ENCODE results near the gene PINLYP.
A peak's percentile ranks its signal among the peaks of the same experiment; 100 is the strongest.

PINLYP gene
- 0 to 1.7 (median 0.74) reads per million in 9 experiments for total RNA-seq

DNA sequence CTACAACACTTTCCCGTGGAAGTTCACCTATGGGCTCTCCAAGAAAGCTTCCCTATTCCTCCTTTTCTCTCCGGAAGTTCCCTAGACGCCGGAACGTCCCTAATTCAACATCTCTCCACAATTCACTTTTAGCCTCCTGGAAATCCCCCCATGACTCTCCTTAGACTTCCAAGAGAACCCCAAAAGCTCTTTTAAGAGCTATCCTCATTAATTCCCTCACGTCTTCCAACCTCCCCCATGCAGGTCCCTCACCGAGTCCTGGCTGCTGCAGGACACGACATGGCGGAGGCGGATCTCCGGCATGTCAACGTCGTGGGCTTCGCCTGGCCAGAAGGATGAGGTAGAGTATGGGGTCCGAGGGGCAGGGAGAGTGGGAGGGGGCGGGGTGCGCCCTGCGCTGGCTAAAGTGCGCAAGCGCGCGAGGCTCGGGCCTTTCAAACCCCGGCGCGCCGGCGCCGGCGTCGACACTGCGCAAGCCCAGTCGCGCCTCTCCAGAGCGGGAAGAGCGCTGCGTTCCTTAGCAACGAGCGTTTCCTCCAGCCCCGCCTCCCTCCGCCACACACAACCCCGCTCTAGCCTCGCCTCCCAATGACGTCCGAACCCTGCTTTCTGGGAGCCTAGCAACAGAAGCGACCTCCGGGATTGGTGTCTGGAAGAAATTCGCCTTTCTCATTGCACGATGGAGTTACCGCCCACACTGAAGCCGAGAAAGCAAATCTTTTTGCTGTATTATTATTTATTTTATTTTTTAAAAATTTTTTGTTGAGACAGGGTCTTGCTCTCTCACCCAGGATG, at the start of gene PINLYP, which contains the start of gene XRCC1:
TSS of gene PINLYP (plus strand) at position 646 of the 795 bp plus-strand sequence. CDS start 1,391 bp downstream, outside the sequence.
TSS of gene XRCC1 (minus strand) at position 372 of the 795 bp plus-strand sequence. CDS start at position 303, 69 bp downstream.
- H3K9me3 Mint-ChIP-seq, result no peaks in the 10 kb centered on the region
- peak; percentile 92 to 95 (median 94) for DNase-seq
- H3K27ac Mint-ChIP-seq, result peak within 1 kb of the TSS; percentile 99 to 100
- H3K4me3 Mint-ChIP-seq, result peak within 1 kb of the TSS; percentile 98
- peaks cover 34 to 37% of the 10 kb centered on the region in 2 donors for H3K4me1 Mint-ChIP-seq (ENCODE audit: low read depth in 2 of 2)
- ATAC-seq (replicated peaks), result peak; percentile 99
- peaks cover 18% of the 10 kb centered on the region for H3K36me3 Mint-ChIP-seq (ENCODE audit: insufficient read depth)
- H3K27me3 Mint-ChIP-seq, result no peaks in the 10 kb centered on the region

DNA sequence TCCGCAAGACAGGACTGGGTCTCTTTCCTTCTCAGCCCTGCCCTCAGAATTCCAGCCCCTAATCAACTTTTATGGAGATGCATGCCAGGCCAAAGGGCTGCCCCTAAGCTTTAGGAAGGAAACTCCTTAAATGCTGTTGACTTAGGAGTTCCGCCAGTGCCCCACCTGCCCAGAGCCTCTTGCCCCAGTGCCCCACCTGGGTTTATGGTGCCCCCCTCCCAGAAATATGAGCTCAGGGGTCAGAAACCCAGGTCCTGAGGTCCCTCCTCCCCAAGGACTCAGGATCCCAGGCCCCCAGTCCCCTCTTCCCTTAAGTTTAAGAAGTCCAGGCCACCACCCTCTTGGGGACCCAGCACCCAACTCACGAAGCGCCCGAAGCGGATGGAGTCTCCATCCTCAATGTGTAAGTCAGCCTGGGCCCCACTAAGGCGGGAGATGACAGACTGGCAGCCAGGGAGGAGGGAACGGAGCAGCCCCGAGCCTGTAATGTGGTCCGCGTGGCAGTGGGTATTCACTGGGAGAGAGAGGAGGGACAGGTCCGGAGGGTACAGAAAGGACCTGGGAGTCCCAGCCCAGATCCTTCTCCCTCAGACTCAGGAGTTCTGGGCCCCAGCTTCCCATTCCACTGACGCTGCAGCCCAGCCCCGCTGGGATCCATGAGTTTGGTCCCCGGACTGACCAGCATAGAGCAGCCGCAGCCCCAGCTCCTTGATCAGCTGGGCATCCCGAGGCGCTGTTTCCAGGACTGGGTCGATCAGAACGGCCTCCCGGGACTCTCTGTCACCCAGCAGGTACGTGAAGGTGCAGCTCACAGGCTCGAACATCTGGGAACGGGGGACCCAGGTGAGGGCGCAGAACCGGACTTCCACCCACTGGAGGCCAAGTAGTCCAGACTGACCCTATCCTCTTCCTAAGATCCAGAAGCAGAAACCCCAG, 49.5 kb upstream of the PINLYP start:
- H3K27me3 Mint-ChIP-seq, result no peaks in the 10 kb centered on the region
- ATAC-seq (replicated peaks), result peak; percentile 21
- H3K4me3 Mint-ChIP-seq, result peak overlapping the region; percentile 79 to 93
- peak overlapping the region; percentile 71 to 74 for H3K27ac Mint-ChIP-seq
- peaks cover 6% of the 10 kb centered on the region for H3K36me3 Mint-ChIP-seq (ENCODE audit: insufficient read depth)
- no peaks in the 10 kb centered on the region for H3K9me3 Mint-ChIP-seq
- H3K4me1 Mint-ChIP-seq (ENCODE audit: low read depth in 2 of 2), result peaks cover 23 to 31% of the 10 kb centered on the region in 2 donors
- no peak for DNase-seq

- H3K4me1 Mint-ChIP-seq (ENCODE audit: low read depth in 2 of 2), result peaks cover 23 to 31% of the 10 kb centered on the region in 2 donors
- H3K27ac Mint-ChIP-seq, result peak within 1 kb of the TSS; percentile 71 to 74
- no peaks in the 10 kb centered on the region for H3K9me3 Mint-ChIP-seq
- H3K36me3 Mint-ChIP-seq (ENCODE audit: insufficient read depth), result peaks cover 4% of the 10 kb centered on the region
- H3K4me3 Mint-ChIP-seq, result peak within 1 kb of the TSS; percentile 79 to 93
- H3K27me3 Mint-ChIP-seq, result no peaks in the 10 kb centered on the region
- ATAC-seq (replicated peaks) (peak; percentile 84), DNase-seq (peak; percentile 55 to 61 (median 58))
Observed at GRCh38 chr19:43526884-43527859, 48.4 kb upstream of the PINLYP start, which contains the start of gene ETHE1. ETHE1 (minus strand) TSS chr19:43527201; CDS start chr19:43527177, 24 bp downstream.

GRCh38 chr19:43527860-43528622, 47.6 kb upstream of the PINLYP start:
- ATAC-seq (replicated peaks), result no peak
- peaks cover 7% of the 10 kb centered on the region for H3K36me3 Mint-ChIP-seq (ENCODE audit: insufficient read depth)
- H3K27me3 Mint-ChIP-seq, result no peaks in the 10 kb centered on the region
- H3K4me3 Mint-ChIP-seq, result peak overlapping the region; percentile 79 to 93
- H3K4me1 Mint-ChIP-seq (ENCODE audit: low read depth in 2 of 2), result peaks cover 30 to 34% of the 10 kb centered on the region in 2 donors
- no peak overlapping the region for H3K27ac Mint-ChIP-seq
- H3K9me3 Mint-ChIP-seq, result no peaks in the 10 kb centered on the region
- no peak for DNase-seq

DNA sequence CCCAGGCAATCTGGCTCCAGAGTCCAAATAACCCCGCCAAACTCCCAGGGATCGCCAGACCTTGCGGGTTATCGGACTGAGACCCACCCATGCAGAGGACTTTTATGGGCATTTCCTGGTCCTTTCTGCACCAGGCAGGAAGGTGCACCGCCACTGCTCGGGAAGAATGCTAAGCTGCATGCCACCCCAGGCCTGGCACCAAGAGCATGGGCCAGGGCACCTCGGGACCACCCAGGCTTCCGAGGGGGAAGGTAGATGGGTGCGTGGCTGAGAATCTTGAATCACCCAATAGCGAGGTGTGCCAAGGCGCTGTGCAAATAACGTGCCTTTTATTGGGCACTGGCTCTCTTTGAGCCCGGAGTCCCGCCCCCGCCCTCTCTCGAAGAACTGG, 43.0 kb upstream of the PINLYP start:
- no peaks in the 10 kb centered on the region for H3K27me3 Mint-ChIP-seq
- H3K36me3 Mint-ChIP-seq (ENCODE audit: insufficient read depth), result peaks cover 17% of the 10 kb centered on the region
- DNase-seq (no peak), ATAC-seq (replicated peaks) (peak; percentile 6)
- H3K27ac Mint-ChIP-seq, result peak overlapping the region; percentile 68 to 92
- peaks cover 21 to 23% of the 10 kb centered on the region in 2 donors for H3K4me1 Mint-ChIP-seq (ENCODE audit: low read depth in 2 of 2)
- peak overlapping the region; percentile 95 to 96 for H3K4me3 Mint-ChIP-seq
- H3K9me3 Mint-ChIP-seq, result no peaks in the 10 kb centered on the region

GRCh38 chr19:43532962-43533545, 42.5 kb upstream of the PINLYP start, which contains the start of gene ZNF575:
ZNF575 (plus strand) TSS chr19:43533188; CDS start chr19:43534423, 1,235 bp downstream.
- peak within 1 kb of the TSS; percentile 95 to 96 for H3K4me3 Mint-ChIP-seq
- DNase-seq (peak; percentile 61 to 71 (median 70)), ATAC-seq (replicated peaks) (peak; percentile 60)
- H3K27me3 Mint-ChIP-seq, result no peaks in the 10 kb centered on the region
- H3K9me3 Mint-ChIP-seq, result no peaks in the 10 kb centered on the region
- H3K27ac Mint-ChIP-seq, result peak within 1 kb of the TSS; percentile 92
- peaks cover 21 to 23% of the 10 kb centered on the region in 2 donors for H3K4me1 Mint-ChIP-seq (ENCODE audit: low read depth in 2 of 2)
- peaks cover 20% of the 10 kb centered on the region for H3K36me3 Mint-ChIP-seq (ENCODE audit: insufficient read depth)

GRCh38 chr19:43533546-43534304, 41.9 kb upstream of the PINLYP start:
- ATAC-seq (replicated peaks), result peak; percentile 72
- peaks cover 21 to 23% of the 10 kb centered on the region in 2 donors for H3K4me1 Mint-ChIP-seq (ENCODE audit: low read depth in 2 of 2)
- H3K4me3 Mint-ChIP-seq, result peak overlapping the region; percentile 95 to 96
- H3K9me3 Mint-ChIP-seq, result no peaks in the 10 kb centered on the region
- H3K36me3 Mint-ChIP-seq (ENCODE audit: insufficient read depth), result peaks cover 26% of the 10 kb centered on the region
- no peaks in the 10 kb centered on the region for H3K27me3 Mint-ChIP-seq
- DNase-seq, result peak; percentile 92 to 96 (median 93)
- peak overlapping the region; percentile 92 for H3K27ac Mint-ChIP-seq

DNA sequence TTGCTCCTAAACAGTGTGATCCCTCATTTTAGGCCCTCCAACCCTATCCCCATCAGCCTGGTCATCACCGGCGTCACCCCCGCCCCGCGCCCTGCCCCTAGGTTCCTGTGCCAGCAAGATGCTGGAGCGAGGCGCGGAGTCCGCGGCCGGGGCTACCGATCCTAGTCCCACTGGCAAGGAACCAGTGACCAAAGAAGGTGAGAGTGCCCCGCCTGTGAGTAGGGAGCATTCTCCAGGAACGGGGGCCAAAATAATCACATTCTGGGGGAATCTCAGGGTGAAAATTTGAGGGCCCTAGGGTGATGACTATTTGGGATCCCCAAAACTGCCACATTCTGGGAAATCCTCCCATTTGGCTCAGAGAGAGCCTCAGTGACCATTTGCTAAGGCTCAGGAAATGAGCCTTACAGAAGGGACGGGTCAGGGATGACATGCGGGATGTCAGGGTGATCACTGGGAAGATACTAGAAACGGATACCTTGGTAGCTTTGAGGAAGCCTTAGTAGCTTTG, 41.2 kb upstream of the PINLYP start:
- Mint-ChIP-seq H3K27me3 (no peaks in the 10 kb centered on the region), H3K4me3 (peak overlapping the region; percentile 95 to 96), H3K9me3 (peaks cover 0 to 3% of the 10 kb centered on the region in 2 donors), H3K36me3 (ENCODE audit: insufficient read depth) (peaks cover 24% of the 10 kb centered on the region), H3K27ac (peak overlapping the region; percentile 92), H3K4me1 (ENCODE audit: low read depth in 2 of 2) (peaks cover 21 to 23% of the 10 kb centered on the region in 2 donors)
- ATAC-seq (replicated peaks) (no peak), DNase-seq (no peak)

- peaks cover 24% of the 10 kb centered on the region for H3K36me3 Mint-ChIP-seq (ENCODE audit: insufficient read depth)
- ATAC-seq (replicated peaks) (no peak), DNase-seq (peak in 1 of 3 experiments; percentile 6)
- peaks cover 0 to 3% of the 10 kb centered on the region in 2 donors for H3K9me3 Mint-ChIP-seq
- peaks cover 21 to 23% of the 10 kb centered on the region in 2 donors for H3K4me1 Mint-ChIP-seq (ENCODE audit: low read depth in 2 of 2)
- H3K27me3 Mint-ChIP-seq, result no peaks in the 10 kb centered on the region
- H3K4me3 Mint-ChIP-seq, result peak overlapping the region in 1 of 2 donors; percentile 39
- peak overlapping the region in 1 of 2 donors; percentile 73 for H3K27ac Mint-ChIP-seq
Observed at GRCh38 chr19:43534816-43535761, 40.5 kb upstream of the PINLYP start.

DNA sequence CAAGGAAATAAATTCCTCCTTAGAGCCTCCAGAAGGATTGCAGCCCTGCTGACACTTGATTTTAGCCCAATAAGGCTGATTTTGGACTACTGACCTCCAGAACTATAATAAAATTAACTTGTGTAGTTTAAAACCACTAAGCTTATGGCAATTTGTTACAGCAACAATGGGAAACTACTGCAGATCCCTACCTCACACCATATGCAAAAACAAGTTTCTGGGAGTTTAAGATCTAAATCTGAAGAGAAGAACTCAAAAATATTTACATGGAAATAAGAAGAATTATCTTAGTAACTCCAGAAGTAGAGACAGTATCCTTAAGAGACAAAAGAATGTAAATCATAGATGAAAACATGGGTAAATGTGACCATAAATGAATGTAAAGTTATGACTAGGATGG, 36.7 kb upstream of the PINLYP start:
- Mint-ChIP-seq H3K36me3 (ENCODE audit: insufficient read depth) (peaks cover 20% of the 10 kb centered on the region), H3K9me3 (peaks cover 0 to 3% of the 10 kb centered on the region in 2 donors), H3K27me3 (no peaks in the 10 kb centered on the region), H3K4me3 (no peak overlapping the region), H3K27ac (no peak overlapping the region), H3K4me1 (ENCODE audit: low read depth in 2 of 2) (peaks cover 8 to 11% of the 10 kb centered on the region in 2 donors)
- no peak for ATAC-seq (replicated peaks)
- no peak for DNase-seq

Data from effector memory CD8-positive, alpha-beta T cell (primary cell).